OCI-LY1 (cell line): ENCODE measurements around the gene NEURL1.

ENCODE experiments used
- CTCF ChIP-seq: fragments of 200-600 bp; sonication (generic), shearing (Covaris generic); IDR thresholded peaks from 2 replicates; pipeline ENCODE4 v1.5.1; 2017; ENCODE audit warnings: mild to moderate bottlenecking, antibody characterized with exemption, low read length, moderate library complexity, mixed read lengths
- EZH2 ChIP-seq: fragments of 200-600 bp; sonication (generic), shearing (Covaris generic); IDR thresholded peaks from 2 replicates; pipeline ENCODE4 v1.8.0; 2017; ENCODE audit warnings: borderline replicate concordance, mixed run types, mild to moderate bottlenecking, antibody characterized with exemption, low read length, moderate library complexity, mixed read lengths

- no peak for TF ChIP-seq CTCF
- TF ChIP-seq EZH2 = no peak
These were observed 14.8 kb upstream of the NEURL1 start for GRCh38 chr10:103478671-103479070.
